Peyer's patch (tissue), 4 donors: ENCODE measurements around the gene ZMAT5.

Source experiments
- POLR2A ChIP-seq, 2 donors: fragments of 450-650 bp; IDR thresholded peaks; one replicate each; pipeline ENCODE4 v1.5.1; 2017; ENCODE audit warnings: antibody characterized with exemption in 2 of 2, mild to moderate bottlenecking in 2 of 2, moderate library complexity in 2 of 2
- TF ChIP-seq, protein P1 (sequence below), 6 experiments: fragments of 450-650 bp in 4 of 6; fragments of 200-600 bp in 2 of 6; sonication (generic) in 1 of 6; IDR thresholded peaks; one replicate each; pipeline ENCODE4 v1.5.1; 2017 to 2019; ENCODE audit warnings: antibody characterized with exemption in 6 of 6, mild to moderate bottlenecking in 3 of 6, moderate library complexity in 1 of 6

DNA sequence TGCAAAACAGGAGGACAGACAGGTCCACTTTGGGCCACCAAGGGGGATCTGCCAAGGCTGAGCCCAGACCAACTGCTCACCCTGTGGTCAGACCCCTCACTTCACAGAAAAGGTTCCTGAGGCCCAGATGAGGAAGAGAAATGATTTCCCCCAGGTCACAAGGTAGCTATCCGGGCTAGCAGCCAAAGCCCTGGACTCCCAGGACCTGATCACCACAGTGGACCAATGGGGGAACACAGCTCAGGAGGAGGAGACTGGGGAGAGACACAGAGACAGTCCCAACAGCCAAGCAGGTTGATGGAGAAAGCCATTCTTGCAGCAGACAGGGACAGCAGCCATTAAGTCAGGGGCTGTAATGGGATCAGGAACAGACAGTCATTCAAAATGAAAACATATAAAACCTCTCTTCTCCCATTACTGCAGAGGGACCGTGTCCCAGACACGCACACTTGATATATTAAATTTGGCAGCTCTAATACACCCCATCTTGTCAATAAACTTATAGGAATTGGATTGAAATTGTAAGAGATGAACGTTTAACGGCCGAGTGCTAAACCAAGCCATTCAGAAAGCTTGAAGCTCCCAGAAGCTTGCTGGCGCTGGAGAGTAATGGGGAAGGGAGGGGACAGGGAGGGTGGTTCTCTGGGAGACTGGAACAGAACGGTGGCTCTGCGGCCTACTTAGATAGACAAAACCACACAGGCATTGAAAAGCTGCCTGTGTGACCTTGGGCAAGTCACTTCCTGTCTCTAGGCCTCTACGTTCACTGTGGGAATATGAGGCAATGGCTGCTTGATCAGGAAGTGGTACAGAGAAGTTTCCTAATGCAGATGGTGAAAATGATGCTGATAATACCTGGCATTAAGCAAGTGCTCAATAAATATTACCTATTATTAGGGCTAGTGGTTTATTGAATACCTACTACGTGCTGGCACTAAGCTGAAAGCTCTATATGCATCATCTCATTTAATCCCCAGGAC, 16.0 kb downstream of the ZMAT5 start:
- TF ChIP-seq, protein P1, sequence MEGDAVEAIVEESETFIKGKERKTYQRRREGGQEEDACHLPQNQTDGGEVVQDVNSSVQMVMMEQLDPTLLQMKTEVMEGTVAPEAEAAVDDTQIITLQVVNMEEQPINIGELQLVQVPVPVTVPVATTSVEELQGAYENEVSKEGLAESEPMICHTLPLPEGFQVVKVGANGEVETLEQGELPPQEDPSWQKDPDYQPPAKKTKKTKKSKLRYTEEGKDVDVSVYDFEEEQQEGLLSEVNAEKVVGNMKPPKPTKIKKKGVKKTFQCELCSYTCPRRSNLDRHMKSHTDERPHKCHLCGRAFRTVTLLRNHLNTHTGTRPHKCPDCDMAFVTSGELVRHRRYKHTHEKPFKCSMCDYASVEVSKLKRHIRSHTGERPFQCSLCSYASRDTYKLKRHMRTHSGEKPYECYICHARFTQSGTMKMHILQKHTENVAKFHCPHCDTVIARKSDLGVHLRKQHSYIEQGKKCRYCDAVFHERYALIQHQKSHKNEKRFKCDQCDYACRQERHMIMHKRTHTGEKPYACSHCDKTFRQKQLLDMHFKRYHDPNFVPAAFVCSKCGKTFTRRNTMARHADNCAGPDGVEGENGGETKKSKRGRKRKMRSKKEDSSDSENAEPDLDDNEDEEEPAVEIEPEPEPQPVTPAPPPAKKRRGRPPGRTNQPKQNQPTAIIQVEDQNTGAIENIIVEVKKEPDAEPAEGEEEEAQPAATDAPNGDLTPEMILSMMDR (IDR thresholded peaks at IDR 0.05), result no peak
- TF ChIP-seq POLR2A (IDR thresholded peaks at IDR 0.05), result no peak
